B cell (primary cell): ENCODE results near the gene PFDN1.

Source experiments
- EZH2 ChIP-seq: IDR thresholded peaks from 2 replicates; pipeline ENCODE4 v1.6.1; 2012; ENCODE audit warnings: borderline replicate concordance, low read depth, mild to moderate bottlenecking, moderate library complexity, low read length; ENCODE audit not compliant: insufficient read depth, poor library complexity, severe bottlenecking
- TF ChIP-seq, protein P1 (sequence below): fragments of 200-600 bp; IDR thresholded peaks from one replicate; pipeline ENCODE4 v1.8.0; 2022; ENCODE audit warnings: antibody characterized with exemption, mild to moderate bottlenecking

DNA sequence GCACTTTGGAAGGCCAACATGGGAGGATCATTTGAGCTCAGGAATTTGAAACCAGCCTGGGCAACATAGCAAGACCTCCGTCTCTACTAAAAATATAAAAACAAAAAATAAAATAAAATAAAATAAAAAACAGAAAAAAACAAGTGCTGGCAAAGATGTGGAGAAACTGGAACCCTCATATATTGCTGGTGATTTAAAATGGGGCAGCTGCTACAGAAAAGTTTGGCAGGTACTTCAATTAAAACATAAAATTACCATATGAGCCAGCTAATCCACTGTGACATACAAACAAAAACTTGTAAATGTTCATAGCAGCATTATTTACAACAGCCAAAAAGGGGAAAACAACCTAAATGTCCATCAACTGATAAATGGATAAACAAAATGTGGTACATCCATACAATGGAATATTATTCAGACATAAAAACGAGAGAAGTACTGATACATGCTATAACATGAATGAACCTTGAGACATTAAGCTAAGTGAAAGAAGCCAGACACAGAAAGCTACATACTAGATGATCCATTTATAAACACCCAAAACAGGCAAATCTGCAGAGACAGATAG, 42.7 kb downstream of the PFDN1 start:
- TF ChIP-seq, protein P1, sequence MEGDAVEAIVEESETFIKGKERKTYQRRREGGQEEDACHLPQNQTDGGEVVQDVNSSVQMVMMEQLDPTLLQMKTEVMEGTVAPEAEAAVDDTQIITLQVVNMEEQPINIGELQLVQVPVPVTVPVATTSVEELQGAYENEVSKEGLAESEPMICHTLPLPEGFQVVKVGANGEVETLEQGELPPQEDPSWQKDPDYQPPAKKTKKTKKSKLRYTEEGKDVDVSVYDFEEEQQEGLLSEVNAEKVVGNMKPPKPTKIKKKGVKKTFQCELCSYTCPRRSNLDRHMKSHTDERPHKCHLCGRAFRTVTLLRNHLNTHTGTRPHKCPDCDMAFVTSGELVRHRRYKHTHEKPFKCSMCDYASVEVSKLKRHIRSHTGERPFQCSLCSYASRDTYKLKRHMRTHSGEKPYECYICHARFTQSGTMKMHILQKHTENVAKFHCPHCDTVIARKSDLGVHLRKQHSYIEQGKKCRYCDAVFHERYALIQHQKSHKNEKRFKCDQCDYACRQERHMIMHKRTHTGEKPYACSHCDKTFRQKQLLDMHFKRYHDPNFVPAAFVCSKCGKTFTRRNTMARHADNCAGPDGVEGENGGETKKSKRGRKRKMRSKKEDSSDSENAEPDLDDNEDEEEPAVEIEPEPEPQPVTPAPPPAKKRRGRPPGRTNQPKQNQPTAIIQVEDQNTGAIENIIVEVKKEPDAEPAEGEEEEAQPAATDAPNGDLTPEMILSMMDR: no peak
- no peak for TF ChIP-seq EZH2
